Mucosa of gallbladder (tissue), 1 donor: ENCODE results near the gene KIAA1671. TPM values are rescaled to one million over a fixed set of nuclear protein-coding genes. Genes with fewer than 3 reads are reported as not detected.

Experiments
- DNase-seq: peaks from one replicate; pipeline ENCODE4 v3.0.0-alpha.2; 2020; ENCODE audit warnings: low spot score
- total RNA-seq: library from RNA; stranded (reverse); gene quantifications from one replicate; pipeline ENCODE4 v1.2.1, GENCODE V29; 2021
- donor health status: DM: no; HTN: no; CAD: no.

The KIAA1671 gene
- total RNA-seq, 1 donor from 2014 or later: 85.5 TPM

DNA sequence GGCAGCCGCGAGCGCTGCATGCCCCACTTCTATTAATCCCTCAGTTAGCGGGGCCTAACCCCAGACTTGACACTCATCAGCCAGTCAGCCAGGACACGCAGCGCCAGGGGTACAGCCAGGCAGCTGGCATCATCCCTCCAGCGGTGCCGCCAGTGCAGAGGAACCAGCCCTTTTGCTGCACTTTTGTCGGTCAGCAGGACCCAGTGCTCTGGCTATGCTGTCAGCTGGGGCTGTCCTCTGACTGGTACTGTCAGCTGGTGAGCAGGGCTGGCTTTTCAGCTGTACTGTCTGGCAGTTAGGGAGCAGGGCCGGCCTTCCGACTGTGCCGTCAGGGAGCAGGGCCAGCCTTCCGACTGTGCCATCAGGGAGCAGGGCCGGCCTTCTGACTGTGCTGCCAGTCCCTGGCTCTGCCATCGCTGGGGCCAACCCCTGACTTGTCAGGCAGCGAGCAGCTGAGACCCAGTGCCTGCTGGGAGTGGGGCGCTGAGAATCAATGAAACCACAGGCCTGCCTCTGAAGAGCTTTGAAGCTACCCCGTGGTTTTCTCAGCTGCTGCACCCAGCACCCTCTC lies 115.4 kb downstream of the KIAA1671 start:
- peak; percentile 37 for DNase-seq

DNA sequence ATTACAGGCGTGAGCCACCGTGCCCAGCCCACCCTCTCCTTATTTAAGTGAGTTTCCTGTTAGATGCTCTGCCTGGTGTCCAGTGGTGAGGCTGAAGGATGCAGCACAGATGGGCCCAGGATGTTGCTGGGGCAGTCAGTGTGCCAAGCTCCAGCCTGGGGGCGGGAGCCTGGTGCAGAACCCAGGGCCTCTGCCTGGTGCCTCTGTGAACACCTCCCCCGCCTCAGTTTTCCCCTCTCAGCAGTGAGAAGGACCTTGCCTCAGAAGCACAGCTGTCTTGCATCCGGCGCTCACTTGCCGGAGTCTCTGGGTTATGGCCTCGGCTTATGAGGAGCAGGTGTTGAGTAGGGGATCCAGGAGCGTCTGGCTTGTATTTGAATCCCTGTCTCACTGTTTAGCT lies 116.2 kb downstream of the KIAA1671 start:
- DNase-seq: no peak

DNA sequence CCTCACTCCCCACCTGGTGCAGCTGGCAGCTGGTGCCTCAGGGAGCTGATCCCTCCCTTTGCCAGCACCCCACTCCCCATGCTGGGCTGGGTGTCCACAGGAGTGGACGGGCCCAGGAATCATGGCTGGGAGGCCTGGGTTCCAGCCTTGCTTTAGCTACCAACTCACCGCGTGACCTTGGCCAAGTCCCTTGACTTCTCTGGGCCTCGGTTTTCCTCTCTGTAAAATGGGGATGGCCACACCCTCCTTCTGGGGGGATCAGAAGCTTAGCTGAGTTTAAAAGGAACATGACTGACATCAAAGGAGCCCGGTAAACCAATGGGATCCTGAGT lies 116.9 kb downstream of the KIAA1671 start:
- no peak for DNase-seq

DNA sequence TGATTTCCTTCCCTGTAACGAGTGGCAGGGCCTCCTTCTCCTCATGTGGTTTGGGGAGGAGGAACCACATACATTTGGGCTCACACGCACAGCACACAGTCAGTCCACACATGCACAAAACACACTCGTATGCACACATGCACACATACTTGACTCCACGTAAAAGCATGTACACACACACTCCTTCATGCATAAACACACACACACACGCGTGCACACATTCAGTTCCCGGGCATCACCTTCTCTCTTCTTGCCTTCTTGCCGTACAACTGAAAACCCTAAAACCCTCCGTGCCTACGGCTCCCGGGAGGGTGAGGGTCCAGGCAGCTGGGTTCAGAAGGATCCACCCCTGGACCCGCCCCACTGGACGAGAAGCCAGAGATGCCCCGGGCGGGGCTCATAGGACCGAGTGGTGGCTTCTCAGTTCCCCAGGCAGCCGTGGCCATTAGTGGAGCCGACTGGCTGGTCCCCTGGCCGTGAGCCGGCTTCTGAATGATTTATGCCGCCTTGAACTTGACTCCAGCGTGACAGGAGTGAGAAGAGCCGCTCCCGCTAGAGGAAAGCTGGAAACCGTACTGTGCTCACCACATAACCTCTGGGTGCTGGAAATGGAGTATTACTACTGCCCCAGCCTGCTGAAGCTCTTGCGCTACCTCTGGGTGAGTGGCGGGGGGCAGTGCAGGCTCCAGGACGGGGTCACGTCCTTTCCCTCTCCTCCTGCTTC lies 117.4 kb downstream of the KIAA1671 start:
- DNase-seq: no peak

DNA sequence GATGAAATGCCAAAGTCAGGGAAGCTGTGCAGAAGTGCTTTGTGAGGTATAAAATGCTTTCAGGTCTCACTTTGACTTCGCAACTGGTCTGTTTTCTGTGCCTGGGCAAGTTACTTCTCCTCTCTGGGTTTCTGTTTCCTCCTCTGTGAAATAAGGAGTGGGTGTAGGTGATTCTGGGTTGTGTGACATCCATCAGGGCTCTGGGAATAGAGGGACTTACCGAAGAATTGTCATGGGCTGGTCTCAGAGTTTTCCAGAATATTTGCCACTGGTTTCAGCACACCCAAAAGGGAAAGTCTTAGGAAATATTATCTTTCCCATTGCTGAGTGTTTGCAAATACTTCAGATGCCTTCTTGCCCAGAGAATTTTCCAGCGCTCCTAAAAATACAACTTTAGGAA lies 118.4 kb downstream of the KIAA1671 start:
- DNase-seq: no peak

DNA sequence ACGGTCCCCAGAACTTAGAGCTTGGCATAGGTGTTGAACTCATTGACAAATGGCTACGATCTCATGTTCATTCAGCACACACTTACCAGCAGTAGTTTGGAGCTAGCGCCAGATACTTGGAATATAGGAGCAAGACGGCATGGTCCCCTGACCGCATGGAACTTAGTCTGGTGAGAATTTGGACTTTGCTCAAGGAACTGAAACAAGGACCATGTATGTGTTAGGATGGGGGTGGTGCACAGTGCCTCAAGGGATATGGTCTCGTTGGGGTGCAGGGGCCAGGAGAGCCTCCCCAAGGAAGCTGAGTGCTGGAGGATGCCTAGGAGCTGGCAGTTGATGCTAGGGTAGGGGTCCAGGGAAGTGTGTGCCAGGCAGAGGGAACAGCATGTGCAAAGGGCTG lies 119.2 kb downstream of the KIAA1671 start:
- no peak for DNase-seq

DNA sequence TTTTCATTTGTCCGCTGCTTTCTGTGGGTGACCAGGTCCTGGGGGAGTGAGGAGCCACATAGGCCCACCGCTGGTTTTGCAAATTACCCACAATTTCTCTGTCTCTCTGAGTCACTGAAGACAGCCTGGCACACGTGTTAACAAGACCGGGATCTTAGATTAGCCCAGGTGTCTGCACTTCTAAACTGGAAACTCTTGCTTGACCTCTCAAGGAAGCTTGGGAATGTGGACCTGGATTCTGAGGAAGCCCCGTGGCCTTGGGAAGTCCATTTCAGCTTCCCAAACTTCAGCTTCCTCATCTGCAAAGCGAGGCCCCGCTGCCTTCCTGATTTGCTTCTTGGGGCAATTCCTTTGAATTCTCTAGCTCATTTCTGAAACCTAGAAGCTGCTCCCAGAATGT lies 119.9 kb downstream of the KIAA1671 start:
- DNase-seq: no peak

DNA sequence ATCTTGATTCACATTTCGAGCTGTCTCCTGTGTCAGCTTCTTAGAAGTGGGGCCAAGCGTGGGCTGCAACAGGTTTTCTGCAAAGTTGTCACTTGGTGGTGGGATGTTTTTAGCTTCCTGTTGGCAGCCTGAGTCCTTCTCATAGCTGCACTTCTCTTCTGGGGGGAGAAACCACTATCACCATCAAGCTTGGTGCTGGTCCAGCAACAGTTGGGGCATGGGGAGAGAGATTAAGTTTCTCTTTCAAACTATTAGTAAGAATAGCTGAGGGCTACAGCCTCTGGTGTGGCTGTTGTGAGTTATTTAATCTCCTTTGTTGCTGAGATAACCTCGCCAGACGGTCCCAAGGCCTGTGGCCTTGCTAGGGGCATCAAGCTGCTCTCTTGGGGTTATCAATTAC lies 123.8 kb downstream of the KIAA1671 start:
- no peak for DNase-seq

DNA sequence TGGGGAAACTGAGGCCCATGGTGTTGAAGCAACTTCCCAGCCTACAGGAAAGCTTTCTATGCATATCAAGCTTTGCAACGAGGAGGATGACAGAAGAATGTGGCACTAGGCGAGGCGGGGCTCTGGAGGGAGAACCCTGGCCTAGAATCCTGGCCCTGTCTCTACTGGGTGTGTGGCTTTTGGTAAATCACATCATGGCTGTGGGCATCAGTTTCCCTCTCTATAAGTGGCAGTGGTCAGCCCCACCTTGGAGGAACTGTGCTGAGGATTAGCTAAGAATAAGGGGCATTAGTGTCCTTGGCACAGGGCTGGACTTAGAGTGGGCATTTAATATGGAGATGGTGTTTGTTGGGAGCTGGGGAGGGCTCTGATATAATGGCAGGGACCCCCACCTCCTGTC lies 124.5 kb downstream of the KIAA1671 start:
- DNase-seq: no peak

DNA sequence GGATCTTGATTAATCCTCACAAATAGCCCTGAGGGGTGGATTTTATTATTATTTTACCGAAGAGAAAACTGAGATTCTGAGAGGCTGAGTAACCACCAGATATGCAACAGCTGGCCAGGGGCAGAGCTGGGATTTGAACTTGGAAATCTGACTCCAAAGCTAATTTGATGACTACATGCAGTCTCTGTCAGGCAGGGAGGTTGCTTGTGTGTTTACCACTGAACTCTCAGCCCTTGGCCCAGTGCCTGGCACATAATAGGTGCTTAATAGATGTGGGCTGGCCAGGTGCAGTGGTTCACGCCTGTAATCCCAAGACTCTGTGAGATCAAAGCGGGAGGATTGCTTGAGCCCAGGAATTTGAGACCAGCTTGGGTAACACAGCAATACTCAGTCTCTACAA lies 125.4 kb downstream of the KIAA1671 start:
- no peak for DNase-seq

DNA sequence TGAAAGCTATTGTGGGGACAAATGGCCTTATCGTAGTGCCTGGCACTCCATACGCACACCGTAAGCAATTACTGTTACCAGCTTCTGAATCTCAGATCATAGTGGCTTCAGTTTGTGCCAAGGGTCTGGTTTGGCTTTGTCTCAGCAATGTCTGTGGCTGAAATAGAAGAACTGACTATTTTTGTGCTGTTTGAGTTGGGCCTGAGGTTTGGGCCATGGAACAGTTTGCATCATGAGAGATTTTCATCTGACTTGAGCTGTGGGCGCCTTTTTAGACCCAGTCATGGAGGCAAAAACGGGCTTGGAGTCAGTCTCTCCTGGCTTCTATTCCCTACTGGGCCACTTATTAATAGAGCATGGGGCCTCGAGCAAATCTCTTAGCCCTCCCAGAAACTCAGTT lies 126.1 kb downstream of the KIAA1671 start:
- no peak for DNase-seq

DNA sequence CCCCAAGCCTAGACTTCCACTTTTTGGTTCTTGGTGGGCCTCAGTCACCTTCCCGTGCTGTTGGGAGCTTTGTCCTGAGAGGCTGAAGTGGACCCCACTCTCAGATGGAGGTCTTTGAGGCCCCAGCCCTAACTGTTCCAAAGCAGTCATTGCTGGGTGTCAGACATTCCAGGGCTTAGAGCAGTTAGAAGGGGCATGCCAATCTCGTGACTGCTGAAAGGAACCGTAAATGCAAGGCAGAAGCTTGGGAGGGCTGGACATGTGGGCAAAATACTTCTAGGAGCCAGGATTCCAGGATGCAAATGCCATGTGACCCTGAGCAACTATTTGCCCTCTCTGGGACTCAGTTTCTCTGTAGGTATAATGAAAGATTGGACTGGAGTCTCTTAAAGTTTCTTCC lies 128.3 kb downstream of the KIAA1671 start:
- no peak for DNase-seq

DNA sequence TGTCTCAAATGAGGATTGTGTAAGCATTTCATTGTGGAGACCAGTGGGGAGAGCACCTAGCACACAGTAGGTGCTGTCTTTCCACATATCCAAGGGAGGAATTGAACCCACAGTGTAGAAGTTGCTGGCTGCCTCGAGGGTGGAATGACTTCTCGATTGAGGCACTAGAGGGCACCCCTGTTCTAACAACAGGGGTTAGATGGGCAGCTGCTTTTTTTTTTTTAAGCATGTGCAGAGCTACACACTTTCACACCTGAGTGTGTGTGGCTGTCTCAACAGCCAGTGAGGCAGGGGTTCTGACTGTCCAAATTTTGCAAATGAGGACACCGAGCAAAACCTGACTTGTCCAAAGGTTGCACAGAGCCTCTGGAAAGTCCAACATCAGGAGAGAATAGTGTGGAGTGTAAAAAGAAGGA lies 128.9 kb downstream of the KIAA1671 start:
- peak; percentile 30 for DNase-seq

DNA sequence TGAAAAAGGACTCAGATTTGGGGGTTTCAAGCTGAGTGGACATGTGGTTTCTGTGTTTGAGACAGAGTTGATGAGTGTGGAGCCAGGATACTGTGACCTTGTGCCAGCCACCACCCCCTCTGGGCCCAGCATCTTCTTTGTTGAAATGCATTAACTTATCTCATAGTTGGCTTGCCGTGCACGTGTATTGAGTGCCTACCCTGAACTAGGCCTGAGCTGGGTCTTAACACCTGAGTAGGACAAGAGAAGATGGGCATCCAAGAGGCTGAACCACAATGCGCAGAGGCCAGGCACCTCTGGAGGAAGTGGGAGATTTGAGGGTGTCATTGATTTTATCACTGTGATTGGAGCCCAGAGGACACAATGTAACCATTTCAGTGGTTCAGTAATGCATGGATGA lies 129.6 kb downstream of the KIAA1671 start:
- no peak for DNase-seq

DNA sequence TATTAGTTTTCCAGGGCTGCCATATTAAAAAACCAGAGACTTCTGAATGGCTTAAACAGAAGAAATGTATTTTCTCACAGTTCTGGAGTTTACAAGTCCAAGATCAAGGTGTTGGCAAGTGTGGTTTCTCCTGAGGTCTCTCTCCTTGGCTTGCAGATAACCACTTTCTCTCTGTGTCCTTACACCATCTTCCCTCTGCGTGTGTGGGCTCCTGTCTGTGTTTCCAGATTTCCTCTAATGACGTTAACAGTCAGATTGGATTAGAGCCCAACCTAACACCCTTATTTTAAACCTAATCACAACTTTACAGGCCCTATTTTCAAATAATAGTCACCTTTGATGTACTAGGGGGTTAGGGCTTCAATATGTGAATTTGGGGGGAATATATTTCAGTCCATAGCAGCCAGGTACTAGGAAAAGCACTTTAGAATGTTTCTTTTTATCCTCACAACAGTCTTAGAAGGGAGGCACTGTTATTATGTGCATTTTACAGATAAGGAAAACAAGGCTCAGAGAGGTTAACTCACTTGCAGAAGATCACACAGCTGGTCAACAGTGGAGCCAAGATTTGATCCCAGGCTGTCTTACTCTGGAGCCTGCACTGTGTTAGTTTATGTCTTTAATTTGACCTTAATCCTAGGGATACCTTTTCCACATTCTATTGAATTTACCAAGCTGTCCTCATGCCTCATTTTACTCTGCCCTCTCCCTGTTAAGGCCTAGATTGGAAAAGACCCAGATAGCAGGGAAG lies 130.7 kb downstream of the KIAA1671 start:
- DNase-seq: no peak

DNA sequence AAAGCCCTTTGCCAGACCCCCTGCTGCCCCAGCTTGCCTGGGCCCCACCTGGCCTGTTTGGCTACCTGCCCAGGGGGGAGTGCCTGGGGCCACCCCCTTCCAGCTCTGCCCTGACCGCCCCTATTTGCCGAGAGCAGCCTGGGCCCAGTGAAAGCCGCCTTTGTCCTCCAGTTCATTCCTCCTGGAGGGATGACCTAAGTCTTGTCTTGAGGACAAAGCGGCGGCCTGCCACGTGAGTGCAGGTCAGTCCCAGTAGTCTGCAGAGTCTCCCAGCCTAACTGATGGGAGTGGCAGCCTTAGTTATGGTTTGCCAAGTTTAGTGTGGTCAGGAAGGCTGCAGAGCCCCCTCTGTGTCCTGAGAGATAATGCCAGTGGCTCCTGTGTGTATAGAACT lies 131.3 kb downstream of the KIAA1671 start:
- peak; percentile 34 for DNase-seq

DNA sequence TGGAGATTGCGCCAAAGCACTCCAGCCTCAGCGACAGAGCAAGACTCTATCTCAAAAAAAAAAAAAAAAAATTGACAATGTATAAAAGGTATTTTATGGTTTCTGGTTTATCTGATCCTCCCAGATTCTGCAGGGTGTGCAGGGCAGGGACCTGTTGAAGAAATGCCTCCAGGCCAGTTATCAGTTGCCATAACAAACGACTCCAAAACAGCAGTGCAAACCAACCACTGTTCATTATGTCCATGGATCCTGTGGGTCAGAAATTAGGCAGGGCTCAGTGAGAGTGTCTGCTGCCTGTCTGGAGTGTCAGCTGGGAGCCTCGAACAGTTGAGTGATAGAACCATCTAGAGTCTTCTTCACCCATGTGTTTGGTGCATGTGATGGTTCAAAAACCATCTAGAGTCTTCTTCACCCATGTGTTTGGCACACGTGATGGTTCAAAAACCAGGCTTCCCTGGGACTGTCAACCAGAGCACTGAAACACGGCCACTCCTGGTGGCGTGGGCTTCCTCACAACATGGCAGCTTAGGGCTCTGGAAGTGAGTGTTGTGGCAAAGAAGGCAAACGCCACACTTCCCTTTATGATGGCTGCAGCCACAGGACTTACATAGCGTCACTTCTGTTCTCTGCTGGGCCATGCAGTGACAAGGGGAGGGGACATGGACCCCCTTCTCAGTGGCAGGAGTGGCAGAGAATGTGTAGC lies 132.0 kb downstream of the KIAA1671 start:
- no peak for DNase-seq

DNA sequence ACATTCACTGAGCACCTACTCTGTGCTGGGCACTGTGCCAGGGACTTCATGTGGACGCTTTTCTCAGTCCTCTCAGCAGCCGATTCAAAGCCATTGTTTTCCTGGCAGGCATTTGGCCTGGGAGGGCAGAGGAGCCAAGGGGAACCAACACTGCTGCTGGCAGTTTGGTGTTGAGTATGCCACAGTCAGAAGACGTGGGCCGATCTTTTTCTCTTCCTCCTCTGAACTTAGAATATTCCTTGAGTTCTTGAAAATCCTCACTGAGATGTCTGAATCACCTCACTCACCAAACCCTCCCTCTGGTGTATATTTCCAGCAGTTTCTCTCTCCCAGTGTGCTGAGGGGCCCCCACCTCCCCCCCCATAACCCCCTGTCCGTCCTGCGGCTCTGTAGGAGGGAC lies 132.6 kb downstream of the KIAA1671 start:
- no peak for DNase-seq

DNA sequence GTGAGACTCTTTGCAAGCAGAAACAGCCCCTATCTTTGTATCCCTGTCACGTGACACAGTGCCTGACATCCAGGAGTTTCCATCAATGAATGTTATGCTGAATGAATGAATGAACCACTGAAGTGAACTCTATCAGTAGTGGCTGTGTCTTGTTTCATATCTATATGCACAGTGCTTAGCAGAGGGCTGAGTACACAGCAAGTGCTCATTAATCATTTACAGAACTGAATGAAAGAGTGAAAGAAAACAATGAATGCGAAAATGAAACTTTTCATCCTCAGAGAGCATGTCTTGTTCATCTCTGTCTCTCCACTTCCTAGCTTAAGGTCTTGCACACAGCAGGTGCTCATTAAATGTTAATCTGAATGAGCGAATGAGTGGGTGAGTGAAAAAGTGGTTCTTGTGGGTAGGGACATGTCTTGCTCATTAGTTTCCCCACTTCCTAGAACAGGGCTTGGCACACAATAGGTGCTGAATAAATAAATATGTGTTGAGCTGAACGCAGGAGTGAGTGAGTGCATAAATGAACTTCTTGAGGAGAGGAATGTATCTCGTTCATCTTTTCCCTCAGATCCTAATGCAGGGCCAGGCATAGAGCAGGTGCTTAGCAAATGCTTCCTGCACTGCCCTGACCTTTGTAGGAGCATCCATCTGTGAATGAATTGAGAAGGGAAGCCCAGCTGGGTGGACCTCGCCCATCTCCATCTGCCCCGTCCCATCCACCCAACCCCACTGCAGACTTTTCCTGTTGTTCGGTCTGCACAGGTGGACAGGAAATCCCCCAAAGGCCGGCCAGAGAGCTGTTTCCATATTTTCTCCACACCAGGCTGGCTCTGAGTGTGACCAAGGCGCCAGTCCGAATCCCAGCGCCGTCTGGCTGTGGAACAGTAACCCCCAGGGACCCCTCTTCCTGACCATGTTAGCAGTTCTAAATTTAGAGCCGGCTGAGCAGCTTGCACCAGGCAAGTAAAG lies 133.7 kb downstream of the KIAA1671 start:
- no peak for DNase-seq

DNA sequence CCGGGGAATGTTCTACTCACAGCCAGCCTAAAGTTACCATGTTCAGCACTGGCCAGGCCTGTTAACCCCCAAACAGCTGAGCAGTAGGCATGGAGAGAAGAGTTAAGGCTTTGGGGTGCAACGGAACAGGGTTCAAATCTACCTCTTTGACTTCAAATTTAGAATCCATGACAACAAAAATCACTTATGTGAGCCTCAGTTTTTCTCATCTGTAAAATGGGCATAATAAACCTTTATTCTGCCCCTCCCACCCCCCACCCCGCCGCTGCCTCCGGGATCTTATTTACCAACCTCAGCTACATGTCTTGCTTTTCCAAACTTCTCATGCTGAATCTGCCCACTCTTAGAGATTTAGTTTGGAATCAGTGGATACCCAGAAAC lies 134.4 kb downstream of the KIAA1671 start:
- no peak for DNase-seq

DNA sequence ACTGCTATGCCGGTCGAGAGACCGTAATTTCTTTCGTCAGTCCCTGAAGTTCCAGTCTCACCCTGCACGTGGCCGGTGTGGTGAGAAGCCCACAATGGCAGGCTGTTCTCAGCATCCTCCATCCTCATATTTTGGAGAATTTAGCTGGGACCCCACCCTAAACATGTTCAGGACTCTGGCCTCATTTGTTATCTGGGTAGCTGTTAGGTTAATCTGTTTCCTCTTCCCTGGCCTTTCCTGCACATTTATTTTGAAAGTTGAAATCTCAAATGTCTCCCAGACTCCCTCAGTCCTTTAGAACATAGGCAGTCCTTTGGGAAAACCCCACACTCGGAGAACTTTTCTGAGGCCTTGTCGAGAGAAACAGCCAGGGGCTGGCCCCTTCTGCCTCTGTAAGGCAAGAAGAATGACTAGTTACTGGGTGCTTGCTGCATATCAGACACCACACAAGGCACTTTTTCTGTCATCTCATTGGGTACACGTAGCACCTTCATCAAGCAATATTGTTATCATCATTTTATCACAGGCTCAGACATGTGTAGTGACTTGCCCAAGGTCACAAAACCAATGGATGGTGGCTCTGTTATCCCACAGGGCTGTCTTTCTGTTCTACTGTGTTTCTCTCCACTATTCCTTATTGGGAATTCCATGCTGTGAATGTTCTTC lies 137.8 kb downstream of the KIAA1671 start:
- no peak for DNase-seq
